ENCODE data around the gene LRG1. TPM values are rescaled to one million over a fixed set of nuclear protein-coding genes. Genes with fewer than 3 reads are reported as not detected.

Gene LRG1
- total RNA-seq, 1 donor from 2014 or later, result 1.1 TPM

- no peaks in the 10 kb centered on the region for H3K27me3 ChIP-seq (ENCODE audit: control insufficient read depth, insufficient read depth, low read length)
- FAIRE-seq (no peak), DNase-seq (ENCODE audit: low read depth) (no peak)
- H3K4me3 ChIP-seq (ENCODE audit: low read depth, low read length), result no peak overlapping the region
- no peak for TF ChIP-seq CTCF (IDR thresholded peaks at IDR 0.05; ENCODE audit: insufficient read depth, low read length, severe bottlenecking)
- H3K36me3 ChIP-seq (ENCODE audit: control insufficient read depth, insufficient read depth, low read length), result peaks cover 25% of the 10 kb centered on the region
These were observed 40.5 kb downstream of the LRG1 start for GRCh38 chr19:4499318-4499717.

GRCh38 chr19:4498694-4499093 is 41.1 kb downstream of the LRG1 start:
- Histone ChIP-seq H3K4me3 (ENCODE audit: low read depth, low read length) (no peak overlapping the region), H3K27me3 (ENCODE audit: control insufficient read depth, insufficient read depth, low read length) (no peaks in the 10 kb centered on the region), H3K36me3 (ENCODE audit: control insufficient read depth, insufficient read depth, low read length) (peaks cover 24% of the 10 kb centered on the region)
- TF ChIP-seq CTCF (IDR thresholded peaks at IDR 0.05; ENCODE audit: insufficient read depth, low read length, severe bottlenecking), result no peak
- no peak for DNase-seq (ENCODE audit: low read depth)
- no peak for FAIRE-seq

DNA sequence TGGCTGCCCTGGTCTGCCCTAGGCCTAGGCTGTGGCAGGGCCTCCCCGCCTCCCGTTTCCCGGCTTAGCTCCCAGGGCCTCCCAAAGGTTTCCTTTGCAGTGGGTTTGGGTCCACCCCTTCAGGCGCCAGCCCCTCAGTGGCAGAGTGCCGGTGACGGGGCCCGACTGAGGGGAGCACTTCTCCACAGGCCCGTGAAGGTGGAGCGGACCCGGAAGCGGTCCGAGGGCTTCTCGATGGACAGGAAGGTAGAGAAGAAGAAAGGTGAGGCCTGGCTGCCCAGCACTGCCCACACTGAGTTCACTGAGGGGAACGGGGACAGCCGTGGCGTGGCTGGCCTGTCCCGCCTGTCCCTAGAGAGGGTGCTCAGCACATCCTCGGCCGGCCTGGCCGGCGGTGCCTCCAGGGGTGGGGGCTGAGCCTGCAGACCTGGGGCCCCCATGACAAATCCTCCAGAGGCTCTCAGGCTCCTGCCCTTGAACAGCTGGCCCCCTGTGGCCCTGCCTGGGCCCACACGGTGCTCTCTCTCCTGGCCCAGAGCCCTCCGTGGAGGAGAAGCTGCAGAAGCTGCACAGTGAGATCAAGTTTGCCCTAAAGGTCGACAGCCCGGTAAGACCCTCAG is 42.0 kb downstream of the LRG1 start:
- H3K36me3 ChIP-seq (ENCODE audit: control insufficient read depth, insufficient read depth, low read length), result peaks cover 25% of the 10 kb centered on the region
- no peak overlapping the region for H3K4me3 ChIP-seq (ENCODE audit: low read depth, low read length)
- no peaks in the 10 kb centered on the region for H3K27me3 ChIP-seq (ENCODE audit: control insufficient read depth, insufficient read depth, low read length)
- no peak for TF ChIP-seq CTCF (IDR thresholded peaks at IDR 0.05; ENCODE audit: insufficient read depth, low read length, severe bottlenecking)
- DNase-seq (ENCODE audit: low read depth) (no peak), FAIRE-seq (no peak)

DNA sequence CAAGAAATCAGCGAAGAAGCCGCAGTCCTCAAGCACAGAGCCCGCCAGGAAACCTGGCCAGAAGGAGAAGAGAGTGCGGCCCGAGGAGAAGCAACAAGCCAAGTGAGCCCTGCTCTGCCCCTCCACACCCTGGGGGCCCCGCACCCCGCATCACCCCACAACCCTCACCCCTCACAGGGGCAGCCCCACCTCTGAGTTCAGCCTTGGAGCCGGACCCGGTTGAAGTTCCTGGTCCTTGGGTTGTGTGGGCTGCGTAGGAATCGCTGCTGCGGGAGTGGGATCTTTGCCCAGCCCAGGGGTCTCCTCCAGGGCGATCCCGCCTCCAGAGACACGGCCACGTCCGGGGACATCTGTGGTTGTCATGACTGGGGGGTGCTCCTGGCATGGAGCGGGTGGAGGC is 43.5 kb downstream of the LRG1 start:
- H3K36me3 ChIP-seq (ENCODE audit: control insufficient read depth, insufficient read depth, low read length), result peaks cover 22% of the 10 kb centered on the region
- H3K27me3 ChIP-seq (ENCODE audit: control insufficient read depth, insufficient read depth, low read length), result no peaks in the 10 kb centered on the region
- DNase-seq (ENCODE audit: low read depth) (no peak), FAIRE-seq (no peak)
- H3K4me3 ChIP-seq (ENCODE audit: low read depth, low read length), result no peak overlapping the region
- TF ChIP-seq CTCF (IDR thresholded peaks at IDR 0.05; ENCODE audit: insufficient read depth, low read length, severe bottlenecking), result no peak

- H3K27me3 ChIP-seq (ENCODE audit: control insufficient read depth, insufficient read depth, low read length), result no peaks in the 10 kb centered on the region
- peaks cover 23% of the 10 kb centered on the region for H3K36me3 ChIP-seq (ENCODE audit: control insufficient read depth, insufficient read depth, low read length)
- H3K4me3 ChIP-seq (ENCODE audit: low read depth, low read length), result no peak overlapping the region
- TF ChIP-seq CTCF (IDR thresholded peaks at IDR 0.05; ENCODE audit: insufficient read depth, low read length, severe bottlenecking), result peak; percentile 70
- DNase-seq (ENCODE audit: low read depth), result peak; percentile 35
- FAIRE-seq, result no peak
These were observed 44.4 kb downstream of the LRG1 start for GRCh38 chr19:4495471-4495870.

DNA sequence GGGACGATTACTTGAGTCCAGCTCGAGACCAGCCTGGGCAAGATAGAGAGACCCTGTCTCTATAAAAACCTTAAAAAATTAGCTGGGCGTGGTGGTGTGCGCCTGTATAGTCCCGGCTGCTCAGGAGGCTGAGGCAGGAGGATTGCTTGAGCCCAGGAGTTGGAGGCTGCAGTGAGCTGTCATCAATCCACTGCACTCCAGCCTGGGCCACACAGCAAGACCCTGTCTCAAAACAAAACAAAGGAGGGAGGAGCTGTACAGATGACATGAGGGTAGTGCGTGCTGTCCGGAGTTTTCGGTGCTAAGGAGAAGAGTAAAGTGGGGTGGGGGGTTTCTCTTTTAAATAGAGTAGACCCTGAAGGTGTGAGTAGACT is 45.2 kb downstream of the LRG1 start:
- no peak for FAIRE-seq
- Histone ChIP-seq H3K4me3 (ENCODE audit: low read depth, low read length) (no peak overlapping the region), H3K27me3 (ENCODE audit: control insufficient read depth, insufficient read depth, low read length) (no peaks in the 10 kb centered on the region), H3K36me3 (ENCODE audit: control insufficient read depth, insufficient read depth, low read length) (peaks cover 26% of the 10 kb centered on the region)
- DNase-seq (ENCODE audit: low read depth), result no peak
- no peak for TF ChIP-seq CTCF (IDR thresholded peaks at IDR 0.05; ENCODE audit: insufficient read depth, low read length, severe bottlenecking)
